ENCODE results near the gene SYNE1.

Gene SYNE1

GRCh38 chr6:152458648-152459644 is 178.2 kb downstream of the SYNE1 start:
- no peak for TF ChIP-seq CTCF (IDR thresholded peaks at IDR 0.05)

GRCh38 chr6:152457949-152458624 is 179.1 kb downstream of the SYNE1 start:
- H3K4me2 ChIP-seq (ENCODE audit: low read length) = no peak overlapping the region
- H3K79me2 ChIP-seq = no peaks in the 10 kb centered on the region
- TF ChIP-seq CTCF (IDR thresholded peaks at IDR 0.05) = no peak
- no peaks in the 10 kb centered on the region for H3K4me1 ChIP-seq
- H3K4me3 ChIP-seq (ENCODE audit: low read depth, low read length) = no peak overlapping the region
- H2AFZ ChIP-seq = no peak overlapping the region
- no peaks in the 10 kb centered on the region for H3K36me3 ChIP-seq (ENCODE audit: control insufficient read depth, insufficient read depth, low read length)
- H3K9me3 ChIP-seq (ENCODE audit: control insufficient read depth, low read length) = no peaks in the 10 kb centered on the region
- H3K27ac ChIP-seq = no peak overlapping the region
- H3K27me3 ChIP-seq (ENCODE audit: control insufficient read depth, insufficient read depth, low read length) = no peaks in the 10 kb centered on the region
- no peak overlapping the region for H3K9ac ChIP-seq

More at GRCh38 chr6:152458648-152459644, 178.2 kb downstream of the SYNE1 start:
- Histone ChIP-seq H3K9me3 (ENCODE audit: control insufficient read depth, low read length) (no peaks in the 10 kb centered on the region), H3K36me3 (ENCODE audit: control insufficient read depth, insufficient read depth, low read length) (no peaks in the 10 kb centered on the region), H3K4me2 (ENCODE audit: low read length) (no peak overlapping the region), H2AFZ (no peak overlapping the region), H3K4me1 (no peaks in the 10 kb centered on the region), H3K79me2 (no peaks in the 10 kb centered on the region), H3K4me3 (ENCODE audit: low read depth, low read length) (no peak overlapping the region), H3K27me3 (ENCODE audit: control insufficient read depth, insufficient read depth, low read length) (no peaks in the 10 kb centered on the region), H3K9ac (no peak overlapping the region), H3K27ac (no peak overlapping the region)

- Histone ChIP-seq H2AFZ (no peak overlapping the region), H3K4me1 (no peaks in the 10 kb centered on the region), H3K9ac (no peak overlapping the region), H3K9me3 (ENCODE audit: control insufficient read depth, low read length) (no peaks in the 10 kb centered on the region), H3K4me3 (ENCODE audit: low read depth, low read length) (no peak overlapping the region), H3K27ac (no peak overlapping the region), H3K36me3 (ENCODE audit: control insufficient read depth, insufficient read depth, low read length) (no peaks in the 10 kb centered on the region), H3K4me2 (ENCODE audit: low read length) (no peak overlapping the region), H3K79me2 (no peaks in the 10 kb centered on the region), H3K27me3 (ENCODE audit: control insufficient read depth, insufficient read depth, low read length) (no peaks in the 10 kb centered on the region)
- TF ChIP-seq CTCF (IDR thresholded peaks at IDR 0.05) = no peak
Measured at GRCh38 chr6:152454003-152454402, 183.2 kb downstream of the SYNE1 start.

- H3K4me3 ChIP-seq (ENCODE audit: low read depth, low read length) = no peak overlapping the region
- H3K27ac ChIP-seq = no peak overlapping the region
- no peaks in the 10 kb centered on the region for H3K36me3 ChIP-seq (ENCODE audit: control insufficient read depth, insufficient read depth, low read length)
- H3K4me2 ChIP-seq (ENCODE audit: low read length) = no peak overlapping the region
- no peaks in the 10 kb centered on the region for H3K9me3 ChIP-seq (ENCODE audit: control insufficient read depth, low read length)
- no peaks in the 10 kb centered on the region for H3K79me2 ChIP-seq
- no peak overlapping the region for H2AFZ ChIP-seq
- no peak overlapping the region for H3K9ac ChIP-seq
- H3K27me3 ChIP-seq (ENCODE audit: control insufficient read depth, insufficient read depth, low read length) = no peaks in the 10 kb centered on the region
- no peak for TF ChIP-seq CTCF (IDR thresholded peaks at IDR 0.05)
- no peaks in the 10 kb centered on the region for H3K4me1 ChIP-seq
Measured at GRCh38 chr6:152453421-152453820, 183.7 kb downstream of the SYNE1 start.
